A673 (cell line): ENCODE data around the gene SPATS1.

Experiments used
- CTCF ChIP-seq: fragments of 300-800, 200-600 bp; sonication (generic); conservative IDR thresholded peaks from 2 replicates; pipeline ENCODE4 v1.5.1; 2017; ENCODE audit warnings: low read depth, mild to moderate bottlenecking, antibody characterized with exemption, low read length, moderate library complexity, mixed read lengths
- EZH2 ChIP-seq: fragments of 200-600 bp; sonication (generic); IDR thresholded peaks from 2 replicates; pipeline ENCODE4 v1.6.1; 2017; ENCODE audit warnings: borderline replicate concordance, low read depth, mild to moderate bottlenecking, mixed read lengths, antibody characterized with exemption, low read length; ENCODE audit not compliant: poor library complexity, severe bottlenecking

- TF ChIP-seq EZH2 (no peak), CTCF (no peak)
Observed at GRCh38 chr6:44342052-44342451, 398 bp upstream of the SPATS1 start.
